Stimulated activated CD8-positive, alpha-beta memory T cell treated with anti-CD3 and anti-CD28 coated beads, Interleukin-4, amount 100 ng/mL, for 24 hours (primary cell): Measurements from ENCODE around the gene RPGR.

ENCODE experiments used
- DNase-seq: peaks from one replicate; pipeline ENCODE4 v3.0.0-alpha.2; 2020; ENCODE audit warnings: low read depth

RPGR gene

GRCh38 chrX:38249965-38250364 lies 77.3 kb downstream of the RPGR start:
- DNase-seq = no peak

- no peak for DNase-seq
Observed at GRCh38 chrX:38247051-38247450, 80.3 kb downstream of the RPGR start.

- DNase-seq = no peak
Observed at GRCh38 chrX:38240541-38240940, 86.8 kb downstream of the RPGR start.

GRCh38 chrX:38236901-38237615 lies 90.3 kb downstream of the RPGR start:
- DNase-seq = no peak

- no peak for DNase-seq
Observed at GRCh38 chrX:38233891-38234667, 93.2 kb downstream of the RPGR start.

GRCh38 chrX:38232079-38232686 lies 95.1 kb downstream of the RPGR start:
- no peak for DNase-seq

GRCh38 chrX:38225093-38225492 lies 102.2 kb downstream of the RPGR start:
- no peak for DNase-seq

GRCh38 chrX:38224160-38224559 lies 103.1 kb downstream of the RPGR start:
- DNase-seq = no peak

GRCh38 chrX:38221391-38221929 lies 105.8 kb downstream of the RPGR start:
- no peak for DNase-seq

- no peak for DNase-seq
Observed at GRCh38 chrX:38220415-38221390, 106.6 kb downstream of the RPGR start, which contains the start of gene SRPX. TSS of gene SRPX (minus strand) at chrX:38220871. CDS start at chrX:38220792, 79 bp downstream.

GRCh38 chrX:38220024-38220414 lies 107.3 kb downstream of the RPGR start:
- DNase-seq = no peak
